ENCODE data around the gene ANTXRL.

DNA sequence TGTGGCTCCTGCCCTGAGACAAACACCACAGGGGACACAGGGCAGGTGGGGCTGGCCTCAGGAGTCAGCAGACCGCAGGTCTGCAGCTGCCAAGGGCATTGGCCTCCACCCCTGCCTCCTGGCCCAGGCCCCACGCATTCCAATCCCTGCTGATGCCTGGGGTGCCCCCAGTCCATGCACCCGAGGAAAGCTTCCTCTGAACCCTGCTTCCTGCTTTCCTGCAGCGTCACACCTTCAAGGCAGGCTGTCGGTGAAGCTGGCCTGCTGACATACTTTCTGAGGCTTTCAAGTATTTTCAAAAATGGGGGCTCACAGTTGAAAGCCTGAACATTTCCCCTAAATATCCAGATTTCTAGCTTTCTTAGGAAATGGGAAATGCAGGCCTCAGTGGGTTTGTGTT is 22.5 kb upstream of the ANTXRL start:
- no peak for TF ChIP-seq RAD21 (IDR thresholded peaks at IDR 0.05; ENCODE audit: low read depth)
- TF ChIP-seq, protein P1, sequence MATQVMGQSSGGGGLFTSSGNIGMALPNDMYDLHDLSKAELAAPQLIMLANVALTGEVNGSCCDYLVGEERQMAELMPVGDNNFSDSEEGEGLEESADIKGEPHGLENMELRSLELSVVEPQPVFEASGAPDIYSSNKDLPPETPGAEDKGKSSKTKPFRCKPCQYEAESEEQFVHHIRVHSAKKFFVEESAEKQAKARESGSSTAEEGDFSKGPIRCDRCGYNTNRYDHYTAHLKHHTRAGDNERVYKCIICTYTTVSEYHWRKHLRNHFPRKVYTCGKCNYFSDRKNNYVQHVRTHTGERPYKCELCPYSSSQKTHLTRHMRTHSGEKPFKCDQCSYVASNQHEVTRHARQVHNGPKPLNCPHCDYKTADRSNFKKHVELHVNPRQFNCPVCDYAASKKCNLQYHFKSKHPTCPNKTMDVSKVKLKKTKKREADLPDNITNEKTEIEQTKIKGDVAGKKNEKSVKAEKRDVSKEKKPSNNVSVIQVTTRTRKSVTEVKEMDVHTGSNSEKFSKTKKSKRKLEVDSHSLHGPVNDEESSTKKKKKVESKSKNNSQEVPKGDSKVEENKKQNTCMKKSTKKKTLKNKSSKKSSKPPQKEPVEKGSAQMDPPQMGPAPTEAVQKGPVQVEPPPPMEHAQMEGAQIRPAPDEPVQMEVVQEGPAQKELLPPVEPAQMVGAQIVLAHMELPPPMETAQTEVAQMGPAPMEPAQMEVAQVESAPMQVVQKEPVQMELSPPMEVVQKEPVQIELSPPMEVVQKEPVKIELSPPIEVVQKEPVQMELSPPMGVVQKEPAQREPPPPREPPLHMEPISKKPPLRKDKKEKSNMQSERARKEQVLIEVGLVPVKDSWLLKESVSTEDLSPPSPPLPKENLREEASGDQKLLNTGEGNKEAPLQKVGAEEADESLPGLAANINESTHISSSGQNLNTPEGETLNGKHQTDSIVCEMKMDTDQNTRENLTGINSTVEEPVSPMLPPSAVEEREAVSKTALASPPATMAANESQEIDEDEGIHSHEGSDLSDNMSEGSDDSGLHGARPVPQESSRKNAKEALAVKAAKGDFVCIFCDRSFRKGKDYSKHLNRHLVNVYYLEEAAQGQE (IDR thresholded peaks at IDR 0.05; ENCODE audit: low read depth) = no peak
- no peak for TF ChIP-seq TAF1 (IDR thresholded peaks at IDR 0.05; ENCODE audit: low read depth)

Measured in Ishikawa (cell line).